ENCODE results near the gene PTPN7. TPM values are rescaled to one million over a fixed set of nuclear protein-coding genes. Genes with fewer than 3 reads are reported as not detected.

The PTPN7 gene
- total and polyA plus RNA-seq, 2 donors (not counting 3 experiments of a cell fraction or from before 2014, with no cell fraction given) = 0.86 to 1.8 TPM

DNA sequence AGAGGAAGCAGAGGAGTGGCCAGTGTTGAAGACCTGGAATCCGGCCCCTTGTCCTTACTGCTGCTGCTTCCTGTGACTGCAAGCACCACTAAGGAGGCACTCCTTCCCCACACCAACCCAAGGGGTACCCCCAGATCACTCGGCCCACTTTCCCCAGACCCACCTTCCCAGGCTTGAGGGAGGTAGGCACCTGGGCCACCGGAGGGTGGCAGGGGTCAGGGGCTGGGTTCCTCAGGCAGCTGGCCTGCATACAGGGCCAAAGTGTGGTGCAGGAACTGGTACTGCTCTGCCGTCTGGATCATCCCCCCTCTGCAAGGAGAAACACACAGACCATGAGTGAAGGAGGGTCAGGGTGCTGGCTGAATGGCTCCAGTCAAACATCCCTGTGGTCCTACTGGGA, 12.0 kb downstream of the PTPN7 start:
- H3K79me2 ChIP-seq (ENCODE audit: control insufficient read depth, insufficient read depth, low read length) = peaks cover 17% of the 10 kb centered on the region
- POLR2A ChIA-PET = no interaction called here
- no peak overlapping the region for H3K4me3 ChIP-seq (replicated peaks in 1 of 3; ENCODE audit: insufficient read depth in 1 of 3, low read depth in 1 of 3, low read length in 3 of 3)
- H2AFZ ChIP-seq (ENCODE audit: low read depth, low read length) = no peak overlapping the region
- H3K4me2 ChIP-seq (ENCODE audit: insufficient read depth, low read length) = no peak overlapping the region
- no peak for TF ChIP-seq EZH2 (IDR thresholded peaks at IDR 0.05; ENCODE audit: borderline replicate concordance, low read depth, low read length, severe bottlenecking)
- TF ChIP-seq GATA2 (IDR thresholded peaks at IDR 0.05; ENCODE audit: insufficient read depth, insufficient read length, low read depth, low read length) = no peak
- TF ChIP-seq, protein P1, sequence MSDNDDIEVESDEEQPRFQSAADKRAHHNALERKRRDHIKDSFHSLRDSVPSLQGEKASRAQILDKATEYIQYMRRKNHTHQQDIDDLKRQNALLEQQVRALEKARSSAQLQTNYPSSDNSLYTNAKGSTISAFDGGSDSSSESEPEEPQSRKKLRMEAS (IDR thresholded peaks at IDR 0.05; ENCODE audit: insufficient read depth, insufficient read length) = no peak
- TF ChIP-seq MYC (IDR thresholded peaks at IDR 0.05; ENCODE audit: low read depth, low read length) = no peak
- TF ChIP-seq POLR2AphosphoS5 (IDR thresholded peaks at IDR 0.05; ENCODE audit: insufficient read depth, low read depth, low read length) = no peak
- TF ChIP-seq JUN (IDR thresholded peaks at IDR 0.05; ENCODE audit: borderline replicate concordance, insufficient read depth, insufficient read length, low read depth) = no peak
- TF ChIP-seq, protein P2, sequence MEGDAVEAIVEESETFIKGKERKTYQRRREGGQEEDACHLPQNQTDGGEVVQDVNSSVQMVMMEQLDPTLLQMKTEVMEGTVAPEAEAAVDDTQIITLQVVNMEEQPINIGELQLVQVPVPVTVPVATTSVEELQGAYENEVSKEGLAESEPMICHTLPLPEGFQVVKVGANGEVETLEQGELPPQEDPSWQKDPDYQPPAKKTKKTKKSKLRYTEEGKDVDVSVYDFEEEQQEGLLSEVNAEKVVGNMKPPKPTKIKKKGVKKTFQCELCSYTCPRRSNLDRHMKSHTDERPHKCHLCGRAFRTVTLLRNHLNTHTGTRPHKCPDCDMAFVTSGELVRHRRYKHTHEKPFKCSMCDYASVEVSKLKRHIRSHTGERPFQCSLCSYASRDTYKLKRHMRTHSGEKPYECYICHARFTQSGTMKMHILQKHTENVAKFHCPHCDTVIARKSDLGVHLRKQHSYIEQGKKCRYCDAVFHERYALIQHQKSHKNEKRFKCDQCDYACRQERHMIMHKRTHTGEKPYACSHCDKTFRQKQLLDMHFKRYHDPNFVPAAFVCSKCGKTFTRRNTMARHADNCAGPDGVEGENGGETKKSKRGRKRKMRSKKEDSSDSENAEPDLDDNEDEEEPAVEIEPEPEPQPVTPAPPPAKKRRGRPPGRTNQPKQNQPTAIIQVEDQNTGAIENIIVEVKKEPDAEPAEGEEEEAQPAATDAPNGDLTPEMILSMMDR (IDR thresholded peaks at IDR 0.05; ENCODE audit: extremely low read depth in 1 of 2, insufficient read depth in 1 of 2, low read depth in 1 of 2, low read length in 2 of 2) = no peak
- TF ChIP-seq FOS (IDR thresholded peaks at IDR 0.05; ENCODE audit: borderline replicate concordance, insufficient read depth, low read length) = no peak
- no peak for TF ChIP-seq POLR2A (IDR thresholded peaks at IDR 0.05; ENCODE audit: low read depth, low read length)
- H3K9me3 ChIP-seq (replicated peaks; ENCODE audit: control insufficient read depth, insufficient read depth, low read length) = no peaks in the 10 kb centered on the region
- CTCF ChIA-PET = interaction anchor here (1.4 to 2.1 kb wide), 2 partner anchors 12 to 13 kb away, joined by 3 to 5 read pairs; no protein-coding TSS in a partner anchor
- H3K36me3 ChIP-seq (ENCODE audit: control insufficient read depth in 2 of 2, extremely low read depth in 1 of 2, insufficient read depth in 2 of 2, low read length in 2 of 2) = no peaks in the 10 kb centered on the region
- no peak overlapping the region for H3K9ac ChIP-seq (replicated peaks; ENCODE audit: extremely low read depth, insufficient read depth, low read length)
- H3K9me1 ChIP-seq (replicated peaks; ENCODE audit: control insufficient read depth, extremely low read depth, insufficient read depth, low read length) = no peaks in the 10 kb centered on the region
- H3K27me3 ChIP-seq (ENCODE audit: control insufficient read depth in 2 of 2, insufficient read depth in 2 of 2, low read length in 2 of 2) = no peaks in the 10 kb centered on the region
- no peaks in the 10 kb centered on the region for H4K20me1 ChIP-seq (replicated peaks; ENCODE audit: control insufficient read depth, extremely low read depth, insufficient read depth, low read length)
- intact Hi-C loops (cut with micrococcal nuclease) = no loop called here
- no peak overlapping the region for H3K27ac ChIP-seq (ENCODE audit: insufficient read depth, low read depth, low read length)
- FAIRE-seq (no peak), DNase-seq (ENCODE audit: low read depth, low spot score) (no peak)
- peaks cover 10% of the 10 kb centered on the region for H3K4me1 ChIP-seq (ENCODE audit: control insufficient read depth, extremely low read depth, insufficient read depth, low read length)
- no TSS peak for BruUV-seq (replicated peaks)
- dilution Hi-C loops (cut with MboI; ENCODE audit: extremely low pct_ligation_motif_present, low sequenced_read_pairs) = no loop called here

Data from endothelial cell of umbilical vein (primary cell).